A549 (cell line): Measurements from ENCODE around the gene AKAP8. TPM values are rescaled to one million over a fixed set of nuclear protein-coding genes. Genes with fewer than 3 reads are reported as not detected.

Experiments
- ATAC-seq, 2 experiments: fragments of 200-7000 bp in 1 of 2; fragments of >200 bp in 1 of 2; cut with Nextera tagmentation in 1 of 2; cut with Tn5 transposase in 1 of 2; 3 replicates each; pipeline versions ENCODE4 v1.8.0 to v1.9.1; 2018 to 2020; ENCODE audit warnings: mild to moderate bottlenecking in 1 of 2, moderate library complexity in 1 of 2
- CTCF ChIA-PET: fragments of 300-600 bp; sonication (Branson Sonifier 250); formaldehyde crosslinking; extraction: SDS; loops from one replicate; lab custom pipeline; 2021; ENCODE audit warnings: antibody characterized with exemption, inconsistent platforms; lab: Yijun Ruan, JAX
- POLR2A ChIA-PET: fragments of 350-600 bp; formaldehyde crosslinking; extraction: SDS; loops from one replicate; lab custom pipeline; 2021; ENCODE audit warnings: antibody characterized with exemption, inconsistent platforms; lab: Yijun Ruan, JAX
- DNase-seq, 2 experiments: peaks; one replicate each; pipeline versions ENCODE4 v3.0.0 to v3.0.0-alpha.2; 2011 to 2016; ENCODE audit warnings: low read depth in 1 of 2, low spot score in 1 of 2
- FAIRE-seq: peaks from 2 replicates; lab custom pipeline; 2011; peaks lifted over from hg19 to GRCh38; lab: Jason Lieb, UNC
- H3K27ac ChIP-seq, 2 experiments: fragments of >200 bp; sonication (Bioruptor Twin); formaldehyde crosslinking; 3 replicates each; pipeline ENCODE4 v1.5.1; 2016 to 2017
- H3K4me1 ChIP-seq: fragments of >200 bp; sonication (Bioruptor Twin); formaldehyde crosslinking; 3 replicates; pipeline ENCODE4 v1.6.1; 2016
- H3K4me2 ChIP-seq: fragments of >200 bp; sonication (Bioruptor Twin); formaldehyde crosslinking; 3 replicates; pipeline ENCODE4 v1.6.1; 2016
- H3K4me3 ChIP-seq: fragments of >200 bp; sonication (Bioruptor Twin); formaldehyde crosslinking; 3 replicates; pipeline ENCODE4 v1.5.1; 2016
- H3K9me3 ChIP-seq: fragments of >200 bp; sonication (Bioruptor Twin); formaldehyde crosslinking; 3 replicates; pipeline ENCODE4 v1.6.1; 2016
- ATOH8 ChIP-seq: fragments of 250-450 bp; sonication (Bioruptor Pico); IDR thresholded peaks from 2 replicates; pipeline ENCODE4 v1.5.0; 2020; ENCODE audit warnings: low read depth, mild to moderate bottlenecking, moderate library complexity
- BCL3 ChIP-seq: fragments of >200 bp; sonication (Bioruptor Twin); formaldehyde crosslinking; IDR thresholded peaks from 3 replicates; pipeline ENCODE4 v1.6.1; 2016
- CBX2 ChIP-seq: fragments of 200-600 bp; sonication (generic); IDR thresholded peaks from 2 replicates; pipeline ENCODE4 v1.6.1; 2016; ENCODE audit warnings: low read depth, mild to moderate bottlenecking, borderline replicate concordance
- CHD4 ChIP-seq: fragments of 200-600 bp; sonication (generic); IDR thresholded peaks from 2 replicates; pipeline ENCODE4 v1.6.1; 2016; ENCODE audit warnings: antibody characterized with exemption, mild to moderate bottlenecking, borderline replicate concordance
- EHMT2 ChIP-seq: fragments of 200-600 bp; sonication (generic); IDR thresholded peaks from 2 replicates; pipeline ENCODE4 v1.6.1; 2016; ENCODE audit warnings: antibody characterized with exemption, low read depth, mild to moderate bottlenecking, moderate library complexity
- FOSB ChIP-seq: fragments of 250-450 bp; sonication (Bioruptor Pico); IDR thresholded peaks from 2 replicates; pipeline ENCODE4 v1.5.0; 2020; ENCODE audit warnings: mild to moderate bottlenecking, moderate library complexity
- FOSL2 ChIP-seq, 2 experiments: fragments of 450-650 bp in 1 of 2; fragments of >200 bp in 1 of 2; sonication (Bioruptor Twin) in 1 of 2; formaldehyde crosslinking; IDR thresholded peaks; 2 replicates each; pipeline versions ENCODE4 v1.5.0 to v1.6.1; 2016 to 2020; ENCODE audit warnings: mild to moderate bottlenecking in 1 of 2, moderate library complexity in 1 of 2
- FOXS1 ChIP-seq: fragments of 250-450 bp; sonication (Bioruptor Pico); IDR thresholded peaks from 2 replicates; pipeline ENCODE4 v1.5.0; 2020; ENCODE audit warnings: mild to moderate bottlenecking, moderate library complexity
- HES2 ChIP-seq: fragments of >200 bp; sonication (Bioruptor Twin); formaldehyde crosslinking; IDR thresholded peaks from 2 replicates; pipeline ENCODE4 v1.6.1; 2016
- HOXA7 ChIP-seq: fragments of 250-450 bp; sonication (Bioruptor Pico); IDR thresholded peaks from 2 replicates; pipeline ENCODE4 v1.5.0; 2020; ENCODE audit warnings: mild to moderate bottlenecking, moderate library complexity
- HOXB5 ChIP-seq: fragments of 250-450 bp; sonication (Bioruptor Pico); IDR thresholded peaks from 2 replicates; pipeline ENCODE4 v1.5.0; 2020; ENCODE audit warnings: mild to moderate bottlenecking, moderate library complexity
- JUN ChIP-seq, 2 experiments: fragments of >200 bp; sonication (Bioruptor Twin); formaldehyde crosslinking; IDR thresholded peaks; 2 replicates in 1 of 2; 3 replicates in 1 of 2; pipeline ENCODE4 v1.6.1; 2016 to 2017
- MAFK ChIP-seq: fragments of 450-650 bp; IDR thresholded peaks from 2 replicates; pipeline ENCODE4 v1.6.1; 2014; ENCODE audit not compliant: partially characterized antibody
- PBX3 ChIP-seq: IDR thresholded peaks from 2 replicates; pipeline ENCODE4 v1.6.1; 2012
- POLR2A ChIP-seq: IDR thresholded peaks from 2 replicates; pipeline ENCODE4 v1.6.1; 2012; ENCODE audit warnings: mild to moderate bottlenecking, low read length
- POLR2AphosphoS2 ChIP-seq: conservative IDR thresholded peaks from 2 replicates; pipeline ENCODE4 v1.6.1; 2012; ENCODE audit warnings: low read length, improper control_type of control experiment, inconsistent platforms
- RAD21 ChIP-seq, 2 experiments: fragments of >200 bp in 1 of 2; sonication (Bioruptor Twin) in 1 of 2; formaldehyde crosslinking in 1 of 2; IDR thresholded peaks in 1 of 2; conservative IDR thresholded peaks in 1 of 2; 2 replicates in 1 of 2; 3 replicates in 1 of 2; pipeline ENCODE4 v1.6.1; 2012 to 2018; ENCODE audit warnings: inconsistent platforms in 1 of 2
- ZC3H11A ChIP-seq: fragments of 450-650 bp; IDR thresholded peaks from 2 replicates; pipeline ENCODE4 v1.6.1; 2014; ENCODE audit warnings: antibody characterized with exemption, mild to moderate bottlenecking
- ZFP36 ChIP-seq: fragments of 450-650 bp; IDR thresholded peaks from 2 replicates; pipeline ENCODE4 v1.6.1; 2014; ENCODE audit warnings: borderline replicate concordance; ENCODE audit not compliant: partially characterized antibody
- ZNF302 ChIP-seq: fragments of 250-450 bp; sonication (Bioruptor Pico); IDR thresholded peaks from 2 replicates; pipeline ENCODE4 v1.9.0; 2021; ENCODE audit warnings: inconsistent platforms, mild to moderate bottlenecking, moderate library complexity
- ZSCAN20 ChIP-seq: fragments of 250-450 bp; sonication (Bioruptor Pico); IDR thresholded peaks from 2 replicates; pipeline ENCODE4 v1.8.0; 2022; ENCODE audit warnings: mild to moderate bottlenecking, moderate library complexity
- WGBS: methylation state at CpG from one replicate; pipeline ENCODE4 v1.1.6; 2017; ENCODE audit errors: missing lambda C conversion rate; 5-methylcytosine and 5-hydroxymethylcytosine counted together
- polyA plus RNA-seq, 4 experiments: library from polyadenylated mRNA; depleted of rRNA in 3 of 4; stranded (reverse); fragments of >200 nt; fragmentation: RNase III in 1 of 4; extraction: RNeasy Plus Mini Kit Qiagen cat#74134 plus additional on column Dnase treatment in 1 of 4; gene quantifications; 2 replicates in 3 of 4; 3 replicates in 1 of 4; pipeline ENCODE4 v1.2.3, GENCODE V29; 2011 to 2017

AKAP8 gene
- polyA plus RNA-seq, 2 of the 4 experiments (the other 2 are of a cell fraction), result 16.2 to 17.3 TPM

GRCh38 chr19:15398501-15399233 lies 19.1 kb upstream of the AKAP8 start:
- H3K9me3 ChIP-seq, result no peaks in the 10 kb centered on the region
- no peak overlapping the region for H3K27ac ChIP-seq
- no peak for ATAC-seq
- TF ChIP-seq CHD4 (no peak), ZFP36 (no peak), POLR2A (no peak), BCL3 (no peak), EHMT2 (no peak), HOXB5 (CRISPR knock-in tag) (no peak), FOSL2 (IDR thresholded peaks at IDR 0.05) (no peak), FOSL2 (CRISPR knock-in tag; IDR thresholded peaks at IDR 0.05) (no peak), HOXA7 (CRISPR knock-in tag) (no peak), HES2 (no peak), RAD21 (conservative IDR thresholded peaks at IDR 0.05 in 1 of 2, IDR thresholded peaks at IDR 0.05 in 1 of 2) (no peak), ZC3H11A (no peak), CBX2 (no peak), JUN (IDR thresholded peaks at IDR 0.05) (no peak), MAFK (no peak), ZNF302 (CRISPR knock-in tag) (no peak), POLR2AphosphoS2 (no peak), PBX3 (no peak)
- H3K4me1 ChIP-seq, result peaks cover 7% of the 10 kb centered on the region; the same call in 1 of the 3 replicates
- ChIA-PET POLR2A (no interaction called here), CTCF (interaction anchor here (0.6 kb wide), 1 partner anchor 176 kb away, joined by 3 read pairs; no protein-coding TSS in a partner anchor)
- H3K4me3 ChIP-seq, result no peak overlapping the region
- no peak overlapping the region for H3K4me2 ChIP-seq
- WGBS, result 96% methylated on average over 5 of the region's 50 CpGs
- FAIRE-seq, result no peak
- no peak for DNase-seq

GRCh38 chr19:15397782-15398181 lies 18.2 kb upstream of the AKAP8 start:
- CTCF ChIA-PET, result no interaction called here
- FAIRE-seq (no peak), ATAC-seq (no peak), DNase-seq (no peak)
- TF ChIP-seq FOXS1 (CRISPR knock-in tag) (no peak), FOSB (no peak), ATOH8 (CRISPR knock-in tag) (no peak), ZSCAN20 (CRISPR knock-in tag) (no peak)
- no peak overlapping the region for H3K4me2 ChIP-seq
- POLR2A ChIA-PET, result no interaction called here
- H3K9me3 ChIP-seq, result no peaks in the 10 kb centered on the region
- H3K27ac ChIP-seq, result no peak overlapping the region
- WGBS, result 96% methylated on average over 7 of the region's 11 CpGs
- H3K4me3 ChIP-seq, result no peak overlapping the region
- peaks cover 8% of the 10 kb centered on the region; the same call in 1 of the 3 replicates for H3K4me1 ChIP-seq
